NCI-H1092 (cell line): ENCODE results near the gene FLAD1.

Experiments
- DNase-seq: peaks from one replicate; lab custom pipeline; 2025; lab: John Stamatoyannopoulos, UW

Gene FLAD1

GRCh38 chr1:155017041-155017945 is 34.1 kb downstream of the FLAD1 start:
- DNase-seq: peak; percentile 62

- no peak for DNase-seq
Measured at GRCh38 chr1:155017946-155018316, 34.8 kb downstream of the FLAD1 start.

GRCh38 chr1:155018617-155019348 is 35.6 kb downstream of the FLAD1 start:
- DNase-seq: no peak

- DNase-seq: peak; percentile 10
Measured at GRCh38 chr1:155019377-155020245, 36.5 kb downstream of the FLAD1 start.

- no peak for DNase-seq
Measured at GRCh38 chr1:155022136-155022926, 39.2 kb downstream of the FLAD1 start.

GRCh38 chr1:155022927-155023236 is 39.7 kb downstream of the FLAD1 start:
- no peak for DNase-seq

GRCh38 chr1:155023627-155024026 is 40.5 kb downstream of the FLAD1 start:
- no peak for DNase-seq

- DNase-seq: no peak
Measured at GRCh38 chr1:155024315-155024714, 41.2 kb downstream of the FLAD1 start.

GRCh38 chr1:155026154-155026553 is 43.0 kb downstream of the FLAD1 start:
- DNase-seq: no peak

- DNase-seq: no peak
Measured at GRCh38 chr1:155026588-155026987, 43.4 kb downstream of the FLAD1 start.

GRCh38 chr1:155029513-155030242 is 46.5 kb downstream of the FLAD1 start:
- DNase-seq: no peak

- DNase-seq: no peak
Measured at GRCh38 chr1:155030243-155030795, 47.2 kb downstream of the FLAD1 start.

GRCh38 chr1:155030899-155031298 is 47.8 kb downstream of the FLAD1 start:
- DNase-seq: no peak

GRCh38 chr1:155032886-155033285 is 49.7 kb downstream of the FLAD1 start:
- DNase-seq: no peak

- DNase-seq: no peak
Measured at GRCh38 chr1:155033524-155033923, 50.4 kb downstream of the FLAD1 start, which contains the start of the genes DCST1 and DCST2. Gene DCST1 (plus strand): TSS chr1:155033824. CDS start chr1:155034037, 213 bp downstream. Gene DCST2 (minus strand): TSS chr1:155033781. CDS start chr1:155033701, 80 bp downstream.

GRCh38 chr1:155034318-155035208 is 51.4 kb downstream of the FLAD1 start:
- no peak for DNase-seq

GRCh38 chr1:155035936-155036335 is 52.8 kb downstream of the FLAD1 start:
- no peak for DNase-seq

GRCh38 chr1:155037043-155037442 is 53.9 kb downstream of the FLAD1 start:
- no peak for DNase-seq

- no peak for DNase-seq
Measured at GRCh38 chr1:155037851-155038441, 54.8 kb downstream of the FLAD1 start.
